ENCODE measurements around the gene SUPT4H1.

The SUPT4H1 gene

DNA sequence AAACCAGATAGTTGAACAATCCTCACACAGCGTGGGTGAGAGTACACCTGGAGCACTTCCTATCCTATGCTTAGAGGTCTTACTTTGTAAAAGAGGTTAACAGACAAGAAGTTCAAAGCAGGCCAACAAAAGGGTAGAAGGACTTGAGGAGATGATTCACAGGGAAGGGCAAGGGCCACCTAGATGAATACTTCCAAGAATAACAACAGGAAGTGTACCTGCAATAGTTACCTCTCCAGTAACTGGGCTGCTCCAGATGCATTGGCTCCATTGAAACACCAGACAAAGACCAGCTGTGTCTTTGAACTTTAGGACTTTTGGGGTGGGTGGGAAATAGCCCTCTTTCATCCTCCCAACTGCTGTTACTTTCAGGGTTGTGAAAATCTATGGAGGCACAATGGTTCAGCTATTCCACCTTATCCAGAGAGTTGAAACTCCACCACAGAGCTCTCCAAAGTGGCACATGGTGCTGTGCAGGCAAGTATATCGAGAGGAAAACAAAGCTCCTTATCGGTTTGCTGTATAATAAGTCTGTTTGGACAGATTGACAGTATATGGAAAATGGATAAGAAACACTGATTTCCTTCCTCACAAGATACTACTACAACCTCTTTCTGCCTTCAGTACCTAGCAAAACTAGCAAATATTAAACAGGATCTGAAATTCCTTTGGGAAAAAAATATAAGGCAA, 42.7 kb upstream of the SUPT4H1 start:
- TF ChIP-seq, protein P1, sequence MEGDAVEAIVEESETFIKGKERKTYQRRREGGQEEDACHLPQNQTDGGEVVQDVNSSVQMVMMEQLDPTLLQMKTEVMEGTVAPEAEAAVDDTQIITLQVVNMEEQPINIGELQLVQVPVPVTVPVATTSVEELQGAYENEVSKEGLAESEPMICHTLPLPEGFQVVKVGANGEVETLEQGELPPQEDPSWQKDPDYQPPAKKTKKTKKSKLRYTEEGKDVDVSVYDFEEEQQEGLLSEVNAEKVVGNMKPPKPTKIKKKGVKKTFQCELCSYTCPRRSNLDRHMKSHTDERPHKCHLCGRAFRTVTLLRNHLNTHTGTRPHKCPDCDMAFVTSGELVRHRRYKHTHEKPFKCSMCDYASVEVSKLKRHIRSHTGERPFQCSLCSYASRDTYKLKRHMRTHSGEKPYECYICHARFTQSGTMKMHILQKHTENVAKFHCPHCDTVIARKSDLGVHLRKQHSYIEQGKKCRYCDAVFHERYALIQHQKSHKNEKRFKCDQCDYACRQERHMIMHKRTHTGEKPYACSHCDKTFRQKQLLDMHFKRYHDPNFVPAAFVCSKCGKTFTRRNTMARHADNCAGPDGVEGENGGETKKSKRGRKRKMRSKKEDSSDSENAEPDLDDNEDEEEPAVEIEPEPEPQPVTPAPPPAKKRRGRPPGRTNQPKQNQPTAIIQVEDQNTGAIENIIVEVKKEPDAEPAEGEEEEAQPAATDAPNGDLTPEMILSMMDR (IDR thresholded peaks at IDR 0.05; ENCODE audit: borderline replicate concordance, insufficient read depth, low read depth, low read length) = no peak

GRCh38 chr17:58391302-58391984, 39.4 kb upstream of the SUPT4H1 start:
- H3K4me3 ChIP-seq (ENCODE audit: low read depth, low read length) = no peak overlapping the region
- TF ChIP-seq, protein P1 (IDR thresholded peaks at IDR 0.05; ENCODE audit: borderline replicate concordance, insufficient read depth, low read depth, low read length) = no peak

More for the DNA sequence above, 42.7 kb upstream of the SUPT4H1 start:
- no peak overlapping the region for H3K4me3 ChIP-seq (ENCODE audit: low read depth, low read length)

DNA sequence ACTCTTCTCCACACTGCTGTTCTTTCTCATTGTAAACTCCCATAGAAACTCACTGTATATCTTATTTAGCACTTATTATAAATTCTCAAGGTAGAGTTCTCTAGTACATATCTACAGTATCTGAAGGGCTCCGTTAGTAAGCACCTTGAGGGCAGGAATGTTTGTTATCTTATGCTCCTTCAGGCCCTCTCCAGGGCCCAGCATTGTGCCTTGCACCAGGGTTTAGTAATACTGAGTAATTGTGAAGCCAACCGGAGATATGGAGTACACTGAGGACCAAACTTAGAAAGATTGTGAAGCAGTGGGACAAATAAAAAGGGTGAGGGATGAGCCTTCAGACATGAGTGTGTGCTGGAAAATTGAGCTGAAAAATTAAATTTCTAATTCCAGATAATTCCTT, 38.9 kb upstream of the SUPT4H1 start:
- TF ChIP-seq, protein P1 (IDR thresholded peaks at IDR 0.05; ENCODE audit: borderline replicate concordance, insufficient read depth, low read depth, low read length) = no peak
- H3K4me3 ChIP-seq (ENCODE audit: low read depth, low read length) = no peak overlapping the region

DNA sequence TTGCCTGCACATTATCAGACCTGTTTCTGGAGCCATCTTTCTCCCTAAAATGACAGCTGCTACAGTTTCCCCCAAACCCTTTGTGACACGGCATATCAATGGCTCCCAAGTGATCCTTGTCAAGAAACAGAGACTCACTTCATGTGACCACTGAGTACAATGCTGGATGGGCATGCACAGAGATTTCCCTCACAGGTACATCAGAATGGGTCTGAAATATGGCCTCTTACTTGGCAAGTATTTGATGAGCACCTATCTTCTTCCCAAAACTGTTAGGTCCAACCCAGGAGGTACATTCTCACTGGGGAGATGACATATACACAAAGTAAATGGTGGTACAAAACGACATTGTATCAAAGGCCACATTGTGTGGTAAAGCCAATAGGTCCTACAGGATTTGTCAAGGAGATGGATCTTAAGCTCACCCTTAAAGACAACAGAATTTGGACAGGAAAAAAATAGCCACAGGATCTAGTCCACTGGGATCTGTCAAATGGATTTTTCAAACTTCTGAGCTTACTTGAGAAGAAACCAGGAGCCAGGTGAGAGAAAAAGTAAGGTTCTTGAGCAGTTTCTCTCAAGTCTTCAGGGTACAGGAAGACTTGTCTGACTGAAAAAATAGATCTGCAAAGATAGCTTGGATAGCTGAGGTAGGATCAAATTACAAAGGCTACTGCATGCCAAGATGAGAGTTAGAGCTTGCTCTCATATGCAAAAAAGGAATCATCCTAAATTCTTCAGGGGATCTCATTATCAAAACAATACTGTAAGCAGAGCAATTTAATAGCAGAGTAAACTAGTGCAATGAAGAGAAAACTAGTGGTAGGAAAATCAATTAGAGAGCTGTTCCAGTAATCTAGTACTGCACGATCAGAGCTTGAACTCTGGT, 36.5 kb upstream of the SUPT4H1 start:
- TF ChIP-seq, protein P1 (IDR thresholded peaks at IDR 0.05; ENCODE audit: borderline replicate concordance, insufficient read depth, low read depth, low read length) = no peak
- H3K4me3 ChIP-seq (ENCODE audit: low read depth, low read length) = no peak overlapping the region

DNA sequence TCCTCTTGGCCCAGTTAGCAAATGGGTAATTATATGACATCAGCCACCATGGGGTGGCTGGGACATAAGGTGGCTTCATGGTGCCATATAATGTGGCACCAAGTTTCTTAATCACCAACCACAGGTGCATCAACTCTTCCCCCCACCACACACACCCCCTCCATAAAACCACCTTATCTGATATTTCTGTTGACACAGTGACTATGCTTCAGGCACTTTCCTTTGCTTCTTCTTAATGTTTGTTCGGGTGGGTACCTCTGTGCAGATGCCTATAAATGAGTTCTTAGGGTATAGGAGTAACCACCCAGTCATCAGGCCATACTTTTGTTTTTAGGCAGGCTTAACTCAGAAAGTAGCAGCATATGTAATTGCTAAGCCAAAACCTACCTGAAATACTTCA, 35.8 kb upstream of the SUPT4H1 start:
- no peak overlapping the region for H3K4me3 ChIP-seq (ENCODE audit: low read depth, low read length)
- TF ChIP-seq, protein P1 (IDR thresholded peaks at IDR 0.05; ENCODE audit: borderline replicate concordance, insufficient read depth, low read depth, low read length) = no peak

GRCh38 chr17:58386708-58387107, 34.7 kb upstream of the SUPT4H1 start:
- TF ChIP-seq, protein P1 (IDR thresholded peaks at IDR 0.05; ENCODE audit: borderline replicate concordance, insufficient read depth, low read depth, low read length) = no peak

More at GRCh38 chr17:58386708-58387107, 34.7 kb upstream of the SUPT4H1 start:
- no peak overlapping the region for H3K4me3 ChIP-seq (ENCODE audit: low read depth, low read length)
